T-cell (primary cell): ENCODE measurements around the gene NUSAP1. TPM values are rescaled to one million over a fixed set of nuclear protein-coding genes. Genes with fewer than 3 reads are reported as not detected.

Source experiments
- ATAC-seq, 4 experiments: fragments of 200-7000 bp in 3 of 4; fragments of 150-1000 bp in 1 of 4; cut with Tn5 transposase; replicated peaks in 1 of 4; 1 replicate in 3 of 4; 2 replicates in 1 of 4; pipeline ENCODE4 v1.10.0; 2021; ENCODE audit warnings: moderate library complexity in 3 of 4, mild to moderate bottlenecking in 2 of 4, moderate number of reproducible peaks in 1 of 4
- CTCF ChIA-PET, 2 donors: fragments of 300-600 bp; sonication (Branson Sonifier 250); formaldehyde crosslinking; loops; one replicate each; lab custom pipeline; 2022; ENCODE audit warnings: antibody characterized with exemption in 2 of 2; lab: Charles Lee
- POLR2A ChIA-PET, 2 donors: fragments of 300-600 bp; sonication (Branson Sonifier 250); formaldehyde crosslinking; loops; one replicate each; lab custom pipeline; 2022; ENCODE audit warnings: antibody characterized with exemption in 2 of 2; lab: Charles Lee
- DNase-seq, 35 experiments: peaks; one replicate each; pipeline versions ENCODE4 v3.0.0 to v3.0.0-alpha.2; 2013 to 2023
- H3K27ac ChIP-seq: one replicate; pipeline ENCODE4 v1.5.1; 2013; ENCODE audit warnings: low read length
- H3K27me3 ChIP-seq, 2 experiments: replicated peaks in 1 of 2; 1 replicate in 1 of 2; 2 replicates in 1 of 2; pipeline versions ENCODE4 v1.6.1 to v1.7.0; 2013; ENCODE audit warnings: low read length in 1 of 2, mixed read lengths in 1 of 2; ENCODE audit not compliant: control insufficient read depth in 2 of 2, insufficient read depth in 2 of 2; ENCODE audit errors: extremely low read depth in 1 of 2
- H3K36me3 ChIP-seq, 2 donors: 1 replicate in 1 of 2; 2 replicates in 1 of 2; pipeline versions ENCODE4 v1.6.1 to v1.7.0; 2013; ENCODE audit warnings: low read length in 1 of 2; ENCODE audit not compliant: control insufficient read depth in 2 of 2, insufficient read depth in 1 of 2; ENCODE audit errors: extremely low read depth in 1 of 2
- H3K4me1 ChIP-seq, 2 experiments: 1 replicate in 1 of 2; 2 replicates in 1 of 2; pipeline versions ENCODE4 v1.6.1 to v1.7.0; 2013; ENCODE audit warnings: low read length in 2 of 2, mixed read lengths in 1 of 2; ENCODE audit not compliant: insufficient read depth in 2 of 2, control insufficient read depth in 1 of 2; ENCODE audit errors: extremely low read depth in 1 of 2
- H3K4me3 ChIP-seq, 2 donors: 1 replicate in 1 of 2; 2 replicates in 1 of 2; pipeline versions ENCODE4 v1.5.1 to v1.7.0; 2013; ENCODE audit warnings: mild to moderate bottlenecking in 2 of 2, low read length in 1 of 2, moderate library complexity in 1 of 2; ENCODE audit not compliant: control insufficient read depth in 1 of 2; ENCODE audit errors: extremely low read depth in 1 of 2
- H3K9me3 ChIP-seq: 2 replicates; pipeline ENCODE4 v1.7.0; 2013
- H3K27ac Mint-ChIP-seq, 2 donors: one replicate each; pipeline ENCODE4 v1.8.0; 2020 to 2021; ENCODE audit warnings: mild to moderate bottlenecking in 2 of 2, mixed read lengths in 2 of 2
- H3K27me3 Mint-ChIP-seq, 2 donors: one replicate each; pipeline ENCODE4 v1.8.0; 2021 to 2022; ENCODE audit warnings: mixed read lengths in 2 of 2
- H3K36me3 Mint-ChIP-seq: one replicate; pipeline ENCODE4 v1.8.0; 2021; ENCODE audit warnings: mixed read lengths
- H3K4me1 Mint-ChIP-seq, 3 donors: one replicate each; pipeline ENCODE4 v1.8.0; 2020 to 2022; ENCODE audit warnings: mixed read lengths in 3 of 3, mild to moderate bottlenecking in 1 of 3
- H3K4me3 Mint-ChIP-seq, 3 donors: one replicate each; pipeline ENCODE4 v1.8.0; 2020 to 2022; ENCODE audit warnings: mild to moderate bottlenecking in 3 of 3, mixed read lengths in 3 of 3, moderate library complexity in 3 of 3
- H3K9me3 Mint-ChIP-seq, 3 donors: one replicate each; pipeline ENCODE4 v1.8.0; 2020 to 2022; ENCODE audit warnings: mixed read lengths in 3 of 3
- WGBS: methylation state at CpG from one replicate; pipeline ENCODE4 v1.1.5; 2013; ENCODE audit warnings: missing lambda C conversion rate; ENCODE audit not compliant: insufficient coverage; 5-methylcytosine and 5-hydroxymethylcytosine counted together
- total RNA-seq, 35 experiments: library from RNA in 6 of 35; stranded (reverse) in 6 of 35; fragments of 120-200 nt in 1 of 35; gene quantifications; one replicate each; pipeline versions ENCODE4 v1.2.1 to v1.2.4 and lab custom pipeline; 2013 to 2026

Gene NUSAP1
- total RNA-seq, 5 donors from 2014 or later (not counting 1 experiment from before 2014, with no cell fraction given), result 5.4 to 9.4 (median 7.0) TPM

- Mint-ChIP-seq H3K4me3 (no peak overlapping the region), H3K27me3 (no peaks in the 10 kb centered on the region), H3K4me1 (peaks cover 23 to 33% (median 25%) of the 10 kb centered on the region in 3 donors), H3K27ac (no peak overlapping the region), H3K9me3 (no peaks in the 10 kb centered on the region), H3K36me3 (no peaks in the 10 kb centered on the region)
- no peak for ATAC-seq
- Histone ChIP-seq H3K9me3 (no peaks in the 10 kb centered on the region), H3K4me1 (peaks cover 4 to 9% of the 10 kb centered on the region in 2 experiments), H3K36me3 (no peaks in the 10 kb centered on the region), H3K27me3 (no peaks in the 10 kb centered on the region), H3K27ac (no peak overlapping the region), H3K4me3 (no peak overlapping the region)
- WGBS, result 98% methylated on average over 5 of the region's 6 CpGs
- CTCF ChIA-PET, result interaction anchor here in 1 of 2 donors (0.7 kb wide), 1 partner anchor 220 kb away, joined by 7 read pairs; no protein-coding TSS in a partner anchor
- no peak for DNase-seq
- POLR2A ChIA-PET, result no interaction called here
Measured at GRCh38 chr15:41337047-41337446, 4.4 kb downstream of the NUSAP1 start.

DNA sequence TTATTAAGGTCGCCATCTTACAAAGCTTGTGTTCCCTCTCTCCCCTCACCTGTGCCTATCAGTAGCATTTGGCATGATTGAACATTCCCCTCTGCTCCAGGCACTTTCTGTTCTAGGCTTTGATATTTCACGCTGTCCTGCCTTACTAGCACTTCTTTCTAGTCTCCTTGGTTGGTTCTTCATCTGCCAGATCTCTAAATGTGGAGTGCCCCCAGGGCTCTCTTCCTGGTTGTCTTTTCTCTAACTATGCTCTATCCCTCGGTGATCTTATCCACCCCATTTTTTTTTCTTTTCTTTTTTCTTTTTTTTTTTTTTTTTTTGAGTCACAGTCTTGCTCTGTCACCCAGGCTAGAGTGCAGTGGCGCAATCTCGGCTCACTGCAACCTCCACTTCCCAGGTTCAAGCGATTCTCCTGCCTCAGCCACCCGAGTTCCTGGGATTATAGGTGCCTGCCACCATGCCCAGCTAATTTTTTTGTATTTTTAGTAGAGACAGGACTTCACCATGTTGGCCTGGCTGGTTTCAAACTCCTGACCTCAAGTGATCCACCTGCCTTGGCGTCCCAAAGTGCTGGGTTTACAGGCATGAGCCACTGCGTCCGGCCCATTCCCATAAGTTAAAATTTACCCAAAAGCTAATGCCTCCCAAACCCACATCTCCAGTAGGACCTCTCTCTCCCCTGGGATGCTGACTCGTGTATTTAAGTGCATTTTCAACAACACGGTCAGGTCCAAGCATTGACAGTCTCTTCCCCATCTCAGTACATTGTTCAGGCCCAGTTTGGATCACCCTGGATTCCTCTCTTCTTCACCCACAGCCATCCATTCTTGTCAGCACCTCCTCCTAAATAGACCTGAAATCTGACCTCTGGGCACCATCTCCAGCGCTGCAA is 5.2 kb downstream of the NUSAP1 start:
- Histone ChIP-seq H3K36me3 (no peaks in the 10 kb centered on the region), H3K27me3 (no peaks in the 10 kb centered on the region), H3K9me3 (no peaks in the 10 kb centered on the region), H3K4me1 (peaks cover 4 to 9% of the 10 kb centered on the region in 2 experiments), H3K4me3 (no peak overlapping the region), H3K27ac (no peak overlapping the region)
- DNase-seq (no peak), ATAC-seq (no peak)
- Mint-ChIP-seq H3K27ac (no peak overlapping the region), H3K9me3 (no peaks in the 10 kb centered on the region), H3K27me3 (no peaks in the 10 kb centered on the region), H3K36me3 (no peaks in the 10 kb centered on the region), H3K4me3 (no peak overlapping the region), H3K4me1 (peaks cover 15 to 27% (median 20%) of the 10 kb centered on the region in 3 donors)
- 90% methylated on average over 9 of the region's 13 CpGs for WGBS
- POLR2A ChIA-PET, result no interaction called here
- CTCF ChIA-PET, result no interaction called here

DNA sequence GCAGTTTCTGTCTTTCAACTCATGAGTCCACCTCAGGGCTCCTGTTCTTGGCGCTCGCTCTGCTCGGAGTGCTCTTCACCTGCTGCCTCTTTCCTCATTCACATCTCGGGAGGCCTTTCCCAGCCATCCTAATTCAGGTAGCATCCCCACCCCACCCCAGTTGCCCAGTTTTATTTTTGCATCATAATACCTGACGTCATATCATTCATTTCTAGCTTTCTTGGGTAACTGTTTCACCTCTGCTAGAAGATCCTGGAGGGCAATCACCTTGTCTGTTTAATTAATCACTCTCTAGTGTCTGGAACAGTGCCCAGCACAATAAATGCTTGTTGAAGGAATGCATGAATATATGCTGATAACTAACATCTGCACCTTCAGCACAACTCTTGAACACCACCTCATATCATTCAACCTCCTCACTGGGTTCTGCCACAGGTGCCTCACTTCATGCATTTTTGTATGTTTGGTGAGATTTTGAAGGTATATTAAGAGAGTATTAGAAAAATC is 7.6 kb downstream of the NUSAP1 start:
- CTCF ChIA-PET, result no interaction called here
- no peak overlapping the region for H3K27ac ChIP-seq
- H3K36me3 Mint-ChIP-seq, result no peaks in the 10 kb centered on the region
- DNase-seq (no peak), ATAC-seq (no peak)
- H3K9me3 Mint-ChIP-seq, result no peaks in the 10 kb centered on the region
- peaks cover 6 to 12% (median 8%) of the 10 kb centered on the region in 3 donors for H3K4me1 Mint-ChIP-seq
- H3K9me3 ChIP-seq, result no peaks in the 10 kb centered on the region
- H3K27ac Mint-ChIP-seq, result no peak overlapping the region
- no peaks in the 10 kb centered on the region for H3K27me3 ChIP-seq
- WGBS, result 81% methylated on average over 4 of the region's 5 CpGs
- H3K27me3 Mint-ChIP-seq, result no peaks in the 10 kb centered on the region
- no peak overlapping the region for H3K4me3 Mint-ChIP-seq
- H3K4me3 ChIP-seq, result no peak overlapping the region
- no peaks in the 10 kb centered on the region for H3K36me3 ChIP-seq
- POLR2A ChIA-PET, result no interaction called here
- peaks cover 2 to 5% of the 10 kb centered on the region in 2 experiments for H3K4me1 ChIP-seq

DNA sequence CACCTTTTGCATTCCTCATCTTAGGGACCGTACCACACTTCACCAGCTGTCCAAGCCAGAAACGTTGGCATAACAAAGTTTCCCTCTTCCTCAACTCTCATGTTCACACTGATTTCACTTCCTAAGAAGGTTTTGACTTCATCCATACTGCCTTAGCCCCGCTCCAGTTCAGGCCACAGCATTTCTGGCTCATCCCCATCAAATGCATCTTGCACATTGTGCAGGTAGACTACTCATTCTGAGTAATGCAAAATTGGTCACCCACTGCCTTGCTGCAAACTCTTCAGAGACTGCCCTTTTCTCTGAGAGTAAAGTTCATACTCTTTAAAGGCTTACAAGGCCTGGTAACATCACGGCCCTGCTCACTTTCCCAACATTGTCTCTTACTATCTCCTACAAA is 8.8 kb downstream of the NUSAP1 start:
- H3K27ac Mint-ChIP-seq, result no peak overlapping the region
- ChIA-PET CTCF (no interaction called here), POLR2A (no interaction called here)

GRCh38 chr15:41347236-41347635 is 14.6 kb downstream of the NUSAP1 start:
- no peaks in the 10 kb centered on the region for H3K36me3 ChIP-seq
- POLR2A ChIA-PET, result interaction anchor here in 1 of 2 donors (0.5 kb wide), 1 partner anchor 28 kb away, joined by 4 read pairs; no protein-coding TSS in a partner anchor
- Mint-ChIP-seq H3K27ac (no peak overlapping the region), H3K9me3 (no peaks in the 10 kb centered on the region), H3K4me1 (peaks cover 0 to 2% (median 0%) of the 10 kb centered on the region in 3 donors), H3K27me3 (no peaks in the 10 kb centered on the region), H3K36me3 (no peaks in the 10 kb centered on the region), H3K4me3 (no peak overlapping the region)
- no CpG with 5 or more reads among the region's 5 CpGs for WGBS
- no peaks in the 10 kb centered on the region for H3K9me3 ChIP-seq
- H3K4me3 ChIP-seq, result no peak overlapping the region
- H3K4me1 ChIP-seq, result no peaks in the 10 kb centered on the region
- CTCF ChIA-PET, result no interaction called here
- H3K27ac ChIP-seq, result no peak overlapping the region
- DNase-seq (no peak), ATAC-seq (no peak)
- H3K27me3 ChIP-seq, result no peaks in the 10 kb centered on the region

More for the DNA sequence above, 8.8 kb downstream of the NUSAP1 start:
- ATAC-seq (no peak), DNase-seq (no peak)
- Mint-ChIP-seq H3K36me3 (no peaks in the 10 kb centered on the region), H3K4me3 (no peak overlapping the region), H3K4me1 (peaks cover 6 to 9% (median 6%) of the 10 kb centered on the region in 3 donors), H3K9me3 (no peaks in the 10 kb centered on the region), H3K27me3 (no peaks in the 10 kb centered on the region)
- no peak overlapping the region for H3K27ac ChIP-seq
- H3K27me3 ChIP-seq, result no peaks in the 10 kb centered on the region
- WGBS, result 77% methylated on average over 3 of the region's 4 CpGs
- H3K36me3 ChIP-seq, result no peaks in the 10 kb centered on the region
- H3K4me1 ChIP-seq, result peaks cover 0 to 2% of the 10 kb centered on the region in 2 experiments
- H3K4me3 ChIP-seq, result no peak overlapping the region
- H3K9me3 ChIP-seq, result no peaks in the 10 kb centered on the region

- H3K9me3 Mint-ChIP-seq, result no peaks in the 10 kb centered on the region
- ATAC-seq (no peak), DNase-seq (no peak)
- WGBS, result no CpG with 5 or more reads among the region's 10 CpGs
- H3K27ac Mint-ChIP-seq, result no peak overlapping the region
- POLR2A ChIA-PET, result no interaction called here
- Histone ChIP-seq H3K27me3 (no peaks in the 10 kb centered on the region), H3K4me3 (no peak overlapping the region), H3K9me3 (no peaks in the 10 kb centered on the region), H3K4me1 (no peaks in the 10 kb centered on the region), H3K36me3 (no peaks in the 10 kb centered on the region), H3K27ac (no peak overlapping the region)
- H3K36me3 Mint-ChIP-seq, result no peaks in the 10 kb centered on the region
- H3K4me1 Mint-ChIP-seq, result peaks cover 0 to 2% (median 0%) of the 10 kb centered on the region in 3 donors
- H3K4me3 Mint-ChIP-seq, result no peak overlapping the region
- CTCF ChIA-PET, result interaction anchor here in 1 of 2 donors (0.7 kb wide), 1 partner anchor 343 kb away, joined by 5 read pairs; no protein-coding TSS in a partner anchor
- no peaks in the 10 kb centered on the region for H3K27me3 Mint-ChIP-seq
Measured at GRCh38 chr15:41350057-41350717, 17.5 kb downstream of the NUSAP1 start.
